ENCODE measurements around the gene CCDC136.
A peak's percentile ranks its signal among the peaks of the same experiment; 100 is the strongest.

The CCDC136 gene

GRCh38 chr7:128844777-128845311 lies 53.1 kb downstream of the CCDC136 start:
- no peak for DNase-seq (ENCODE audit: low spot score)

DNA sequence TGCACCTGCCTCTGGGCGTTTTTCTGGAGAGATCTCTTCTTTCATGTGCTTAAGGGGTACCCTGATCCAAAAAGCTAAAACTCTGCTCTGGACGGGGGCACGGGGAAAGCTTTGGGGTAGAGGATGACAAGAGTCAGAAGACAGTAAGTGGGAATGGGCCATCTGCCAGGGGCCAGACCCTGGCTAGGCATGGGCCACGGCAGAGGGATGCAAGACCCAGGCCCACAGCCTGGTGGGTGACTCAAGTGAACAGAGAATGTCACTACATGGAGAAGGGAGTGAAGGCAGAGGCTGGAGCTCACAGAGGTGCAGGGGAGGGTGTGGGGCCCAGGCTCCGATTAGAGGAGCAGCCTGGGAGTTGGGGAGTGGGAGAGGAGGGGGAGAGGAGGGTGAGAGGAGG lies 53.7 kb downstream of the CCDC136 start:
- no peak for DNase-seq (ENCODE audit: low spot score)

- no peak for DNase-seq (ENCODE audit: low spot score)
These were observed 54.2 kb downstream of the CCDC136 start for GRCh38 chr7:128845987-128846386.

- no peak for DNase-seq (ENCODE audit: low spot score)
These were observed 55.1 kb downstream of the CCDC136 start for GRCh38 chr7:128846781-128847444.

DNA sequence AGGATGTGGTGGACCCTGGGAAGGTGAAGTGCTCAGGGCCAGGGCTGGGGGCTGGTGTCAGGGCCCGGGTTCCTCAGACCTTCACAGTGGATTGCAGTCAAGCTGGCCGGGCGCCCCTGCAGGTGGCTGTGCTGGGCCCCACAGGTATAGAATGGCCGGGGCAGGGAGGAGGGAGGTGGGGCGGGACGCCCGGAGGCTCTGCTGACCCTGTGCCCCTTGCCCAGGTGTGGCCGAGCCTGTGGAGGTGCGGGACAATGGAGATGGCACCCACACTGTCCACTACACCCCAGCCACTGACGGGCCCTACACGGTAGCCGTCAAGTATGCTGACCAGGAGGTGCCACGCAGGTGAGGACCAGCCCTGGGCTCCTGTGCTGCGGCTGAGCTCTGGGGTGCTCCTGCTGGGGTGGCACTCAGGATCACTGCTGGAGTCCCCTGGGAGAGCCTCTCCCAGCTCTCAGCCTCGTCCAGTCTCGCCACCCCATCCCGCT lies 56.0 kb downstream of the CCDC136 start:
- DNase-seq (ENCODE audit: low spot score): no peak

- no peak for DNase-seq (ENCODE audit: low spot score)
These were observed 56.8 kb downstream of the CCDC136 start for GRCh38 chr7:128848289-128849155.

DNA sequence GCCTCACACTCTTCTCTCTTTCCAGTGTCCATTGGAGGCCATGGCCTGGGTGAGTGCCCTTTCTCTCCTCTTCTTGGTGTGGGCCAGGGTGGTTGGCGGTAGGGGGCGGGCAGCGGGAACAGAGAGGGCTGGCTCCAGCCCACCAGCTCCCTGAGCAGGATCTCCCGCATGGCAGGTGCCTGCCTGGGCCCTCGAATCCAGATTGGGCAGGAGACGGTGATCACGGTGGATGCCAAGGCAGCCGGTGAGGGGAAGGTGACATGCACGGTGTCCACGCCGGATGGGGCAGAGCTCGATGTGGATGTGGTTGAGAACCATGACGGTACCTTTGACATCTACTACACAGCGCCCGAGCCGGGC lies 57.4 kb downstream of the CCDC136 start:
- DNase-seq (ENCODE audit: low spot score): no peak

DNA sequence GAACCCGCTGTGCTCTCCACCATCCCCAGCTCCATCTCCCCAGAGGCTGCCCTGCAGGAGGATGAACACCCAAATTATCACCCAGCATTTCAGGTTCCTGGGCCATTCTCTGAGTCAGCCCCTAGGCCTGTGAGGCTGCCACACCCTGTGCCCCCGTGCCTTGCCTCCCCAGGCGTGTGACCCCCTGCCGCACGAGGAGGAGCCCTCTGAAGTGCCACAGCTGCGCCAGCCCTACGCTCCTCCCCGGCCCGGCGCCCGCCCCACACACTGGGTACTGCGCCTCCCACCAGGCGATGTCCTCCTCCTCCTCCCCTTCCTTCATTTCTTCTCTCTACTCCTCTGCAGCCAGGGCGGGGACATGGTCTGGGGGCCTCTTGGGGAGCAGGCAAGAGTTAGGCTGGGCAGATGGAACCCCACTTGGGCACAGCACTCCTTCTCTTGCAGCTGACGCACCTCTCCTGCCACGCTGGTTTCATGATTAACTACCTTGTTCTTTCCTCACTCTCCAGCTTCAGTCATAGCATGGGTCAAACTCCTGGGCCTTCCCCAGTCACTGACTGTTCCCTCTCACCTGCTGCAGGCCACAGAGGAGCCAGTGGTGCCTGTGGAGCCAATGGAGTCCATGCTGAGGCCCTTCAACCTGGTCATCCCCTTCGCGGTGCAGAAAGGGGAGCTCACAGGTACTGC lies 58.2 kb downstream of the CCDC136 start:
- DNase-seq (ENCODE audit: low spot score): no peak

- no peak for DNase-seq (ENCODE audit: low spot score)
These were observed 60.9 kb downstream of the CCDC136 start for GRCh38 chr7:128852537-128853254.

- no peak for DNase-seq (ENCODE audit: low spot score)
These were observed 62.0 kb downstream of the CCDC136 start for GRCh38 chr7:128853799-128854198.

DNA sequence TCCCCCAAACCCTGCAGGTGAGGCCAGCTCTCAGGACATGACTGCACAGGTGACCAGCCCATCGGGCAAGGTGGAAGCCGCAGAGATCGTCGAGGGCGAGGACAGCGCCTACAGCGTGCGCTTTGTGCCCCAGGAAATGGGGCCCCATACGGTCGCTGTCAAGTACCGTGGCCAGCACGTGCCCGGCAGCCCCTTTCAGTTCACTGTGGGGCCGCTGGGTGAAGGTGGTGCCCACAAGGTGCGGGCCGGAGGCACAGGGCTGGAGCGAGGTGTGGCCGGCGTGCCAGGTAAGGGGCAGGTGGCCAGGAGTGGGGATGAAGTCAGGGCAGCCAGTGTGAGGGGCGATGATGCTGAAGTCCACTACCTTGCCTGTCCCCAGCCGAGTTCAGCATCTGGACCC lies 62.6 kb downstream of the CCDC136 start:
- DNase-seq (ENCODE audit: low spot score): no peak

GRCh38 chr7:128855559-128855958 lies 63.8 kb downstream of the CCDC136 start:
- DNase-seq (ENCODE audit: low spot score): no peak

DNA sequence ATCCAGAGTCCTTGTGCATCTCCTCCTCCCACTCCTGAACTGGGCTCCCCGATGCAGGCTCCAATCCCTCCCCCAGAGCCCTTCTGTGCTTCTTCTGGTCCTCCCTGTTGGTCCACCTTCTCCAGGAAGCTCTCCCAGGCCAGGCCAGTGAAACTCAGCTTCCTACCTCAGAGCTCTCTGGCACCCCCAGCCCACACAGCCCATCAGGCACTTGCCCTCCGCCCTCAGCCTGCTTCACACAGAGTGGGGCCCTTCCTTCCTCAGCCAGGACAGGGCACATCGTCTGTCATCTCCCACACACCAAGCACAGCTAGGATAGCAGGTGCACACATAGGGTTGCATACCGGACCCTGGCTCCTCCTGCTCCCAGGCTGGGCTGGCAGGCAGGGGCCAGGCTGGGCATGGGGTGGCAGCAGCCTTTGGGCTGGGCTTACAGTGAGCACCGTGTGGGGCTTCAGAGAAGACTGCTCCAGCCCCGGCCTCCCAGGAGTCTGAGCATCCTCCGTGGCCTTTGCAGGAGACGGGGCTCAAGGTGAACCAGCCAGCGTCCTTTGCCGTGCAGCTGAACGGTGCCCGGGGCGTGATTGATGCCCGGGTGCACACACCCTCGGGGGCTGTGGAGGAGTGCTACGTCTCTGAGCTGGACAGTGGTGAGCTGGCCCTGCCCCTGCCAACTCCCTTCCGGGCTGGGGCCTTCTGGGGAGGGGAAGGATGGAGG lies 64.4 kb downstream of the CCDC136 start:
- DNase-seq (ENCODE audit: low spot score): no peak

GRCh38 chr7:128858380-128859231 lies 66.8 kb downstream of the CCDC136 start:
- no peak for DNase-seq (ENCODE audit: low spot score)

GRCh38 chr7:128859232-128860157 lies 67.7 kb downstream of the CCDC136 start:
- no peak for DNase-seq (ENCODE audit: low spot score)

GRCh38 chr7:128860158-128861073 lies 68.6 kb downstream of the CCDC136 start:
- peak; percentile 65 for DNase-seq (ENCODE audit: low spot score)

- no peak for DNase-seq (ENCODE audit: low spot score)
These were observed 70.3 kb downstream of the CCDC136 start for GRCh38 chr7:128861957-128862570.

All from HuH-7 (cell line).